GM12878 (cell line): ENCODE results near the gene ABCC3.

Experiments used
- CTCF ChIP-seq, 3 experiments: IDR thresholded peaks in 2 of 3; conservative IDR thresholded peaks in 1 of 3; 2 replicates each; pipeline ENCODE4 v1.5.1; 2011; ENCODE audit warnings: low read depth in 3 of 3, low read length in 3 of 3, mild to moderate bottlenecking in 3 of 3, control low read depth in 2 of 3, moderate library complexity in 2 of 3, inconsistent platforms in 1 of 3, mixed read lengths in 1 of 3; ENCODE audit not compliant: control insufficient read depth in 2 of 3, insufficient read depth in 1 of 3; ENCODE audit errors: extremely low read depth in 1 of 3
- EGR1 ChIP-seq, 2 experiments: IDR thresholded peaks; 1 replicate in 1 of 2; 2 replicates in 1 of 2; pipeline ENCODE4 v1.6.1; 2011 to 2012; ENCODE audit warnings: low read depth in 2 of 2, low read length in 2 of 2, borderline replicate concordance in 1 of 2, mild to moderate bottlenecking in 1 of 2, moderate library complexity in 1 of 2
- ESRRA ChIP-seq: IDR thresholded peaks from 2 replicates; pipeline ENCODE4 v1.6.1; 2012; ENCODE audit warnings: mild to moderate bottlenecking, low read length, improper control_type of control experiment
- HDGF ChIP-seq: fragments of 450-650 bp; IDR thresholded peaks from 2 replicates; pipeline ENCODE4 v1.6.1; 2016; ENCODE audit warnings: antibody characterized with exemption
- JUNB ChIP-seq: IDR thresholded peaks from 2 replicates; pipeline ENCODE4 v1.6.1; 2016; ENCODE audit warnings: antibody characterized with exemption, mild to moderate bottlenecking
- POU2F2 ChIP-seq: IDR thresholded peaks from 3 replicates; pipeline ENCODE4 v1.6.1; 2011; ENCODE audit warnings: low read depth, mild to moderate bottlenecking, low read length, borderline replicate concordance
- RFX5 ChIP-seq: IDR thresholded peaks from 2 replicates; pipeline ENCODE4 v1.6.1; 2011; ENCODE audit warnings: low read depth, low read length, improper control_type of control experiment
- SMAD1 ChIP-seq: fragments of 450-650 bp; IDR thresholded peaks from 2 replicates; pipeline ENCODE4 v1.6.1; 2018; ENCODE audit warnings: mild to moderate bottlenecking, low read depth; ENCODE audit not compliant: partially characterized antibody
- ZBTB33 ChIP-seq: fragments of 450-650 bp; IDR thresholded peaks from 2 replicates; pipeline ENCODE4 v1.6.1; 2017; ENCODE audit warnings: mild to moderate bottlenecking
- ZBTB40 ChIP-seq: fragments of 450-650 bp; IDR thresholded peaks from 2 replicates; pipeline ENCODE4 v1.6.1; 2016; ENCODE audit warnings: mild to moderate bottlenecking, moderate library complexity, borderline replicate concordance

GRCh38 chr17:50604513-50604912 lies 30.2 kb upstream of the ABCC3 start:
- no peak for TF ChIP-seq JUNB
- no peak for TF ChIP-seq ESRRA
- no peak for TF ChIP-seq SMAD1
- no peak for TF ChIP-seq ZBTB33
- TF ChIP-seq ZBTB40 = no peak
- no peak for TF ChIP-seq CTCF (IDR thresholded peaks at IDR 0.05 in 2 of 3, conservative IDR thresholded peaks at IDR 0.05 in 1 of 3; ENCODE audit: control insufficient read depth in 2 of 3, extremely low read depth in 1 of 3, insufficient read depth in 1 of 3, low read depth in 3 of 3, low read length in 3 of 3)
- no peak for TF ChIP-seq RFX5
- no peak for TF ChIP-seq POU2F2
- no peak for TF ChIP-seq EGR1 (IDR thresholded peaks at IDR 0.05; ENCODE audit: borderline replicate concordance in 1 of 2, low read depth in 2 of 2, low read length in 2 of 2)
- no peak for TF ChIP-seq HDGF
